Thyroid gland (tissue), 4 donors: ENCODE results near the gene LYRM1. TPM values are rescaled to one million over a fixed set of nuclear protein-coding genes. Genes with fewer than 3 reads are reported as not detected.

ENCODE experiments used
- DNase-seq, 2 donors: peaks; one replicate each; pipeline ENCODE4 v3.0.0-alpha.2; 2019
- H3K27ac ChIP-seq, 3 donors: fragments of 200-600 bp; sonication (generic); 1 replicate in 2 of 3; 2 replicates in 1 of 3; pipeline ENCODE4 v1.5.1; 2016 to 2019; ENCODE audit warnings: mild to moderate bottlenecking in 1 of 3, moderate library complexity in 1 of 3
- H3K27me3 ChIP-seq: fragments of 200-600 bp; sonication (generic); one replicate; pipeline ENCODE4 v1.5.1; 2019
- H3K36me3 ChIP-seq, 2 donors: fragments of 200-600 bp; sonication (generic); one replicate each; pipeline ENCODE4 v1.5.1; 2016 to 2019
- H3K4me1 ChIP-seq, 2 donors: fragments of 200-600 bp; sonication (generic); one replicate each; pipeline ENCODE4 v1.5.1; 2017 to 2019
- H3K4me3 ChIP-seq, 3 donors: fragments of 200-600 bp; sonication (generic); replicated peaks in 1 of 3; 1 replicate in 2 of 3; 2 replicates in 1 of 3; pipeline ENCODE4 v1.5.1; 2016; ENCODE audit warnings: mild to moderate bottlenecking in 1 of 3
- H3K9me3 ChIP-seq: fragments of 200-600 bp; sonication (generic); one replicate; pipeline ENCODE4 v1.5.1; 2017
- POLR2A ChIP-seq, 2 donors: fragments of 450-650 bp; IDR thresholded peaks; one replicate each; pipeline ENCODE4 v1.6.1; 2017; ENCODE audit warnings: antibody characterized with exemption in 2 of 2, mild to moderate bottlenecking in 2 of 2, moderate library complexity in 1 of 2
- WGBS, 2 donors: methylation state at CpG; one replicate each; pipeline ENCODE4 v1.1.5; 2017; 5-methylcytosine and 5-hydroxymethylcytosine counted together
- intact Hi-C: fragments of 100-400 bp; cut with DNase I; formaldehyde crosslinking; loops from one replicate; pipeline ENCODE4 v1.15.1; 2023
- total RNA-seq, 4 donors: library from RNA; depleted of rRNA; stranded (reverse); fragments of >200 nt; gene quantifications; one replicate each; pipeline ENCODE4 v1.2.3, GENCODE V29; 2016
- TF ChIP-seq, protein P1 (sequence below), 6 experiments: fragments of 200-600 bp in 3 of 6; fragments of 450-650 bp in 3 of 6; sonication (generic) in 3 of 6; IDR thresholded peaks; one replicate each; pipeline ENCODE4 v1.5.1; 2016 to 2019; ENCODE audit warnings: antibody characterized with exemption in 6 of 6, mild to moderate bottlenecking in 2 of 6, inconsistent platforms in 1 of 6, moderate library complexity in 1 of 6

The LYRM1 gene
- total RNA-seq, 4 donors from 2014 or later, result 32.8 to 43.7 (median 41.0) TPM

DNA sequence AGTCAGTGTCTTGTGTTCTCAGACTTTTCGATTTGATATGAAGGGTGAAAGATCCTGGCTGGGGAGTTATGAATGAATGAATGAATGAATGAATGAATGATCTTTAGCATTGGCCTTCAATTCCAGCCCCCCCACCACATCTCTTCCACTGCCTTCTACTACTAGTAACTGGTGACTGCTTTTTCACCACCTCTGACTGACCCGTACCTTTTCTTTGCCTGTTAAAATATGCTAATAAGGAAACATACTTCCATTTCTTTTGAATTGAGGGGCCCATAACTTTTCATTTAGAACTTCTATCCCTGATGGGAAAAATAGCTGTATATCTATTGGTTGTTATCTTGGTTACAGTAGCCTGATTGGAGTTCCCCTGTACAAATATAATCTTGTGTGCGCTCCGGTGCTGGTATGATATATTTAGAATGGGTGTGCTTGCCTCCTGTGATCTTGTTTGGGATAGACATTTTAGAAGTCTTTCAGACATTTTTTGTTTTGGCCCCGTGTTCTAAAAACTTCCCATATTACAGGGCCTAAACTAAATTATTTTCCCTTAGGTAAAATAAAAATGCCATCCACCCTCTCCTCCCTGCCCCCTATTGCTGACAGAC, 3.4 kb downstream of the LYRM1 start:
- H3K27ac ChIP-seq, result peak overlapping the region in 2 of 3 donors; percentile 46 to 56
- intact Hi-C loops, result loop anchor here (10.0 kb wide), 1 partner anchor 49 kb away; no protein-coding TSS in a partner anchor
- H3K9me3 ChIP-seq, result no peaks in the 10 kb centered on the region
- no peak for DNase-seq
- H3K4me3 ChIP-seq, result no peak overlapping the region
- peaks cover 23 to 58% of the 10 kb centered on the region in 2 donors for H3K4me1 ChIP-seq
- TF ChIP-seq POLR2A (IDR thresholded peaks at IDR 0.05), result no peak
- TF ChIP-seq, protein P1, sequence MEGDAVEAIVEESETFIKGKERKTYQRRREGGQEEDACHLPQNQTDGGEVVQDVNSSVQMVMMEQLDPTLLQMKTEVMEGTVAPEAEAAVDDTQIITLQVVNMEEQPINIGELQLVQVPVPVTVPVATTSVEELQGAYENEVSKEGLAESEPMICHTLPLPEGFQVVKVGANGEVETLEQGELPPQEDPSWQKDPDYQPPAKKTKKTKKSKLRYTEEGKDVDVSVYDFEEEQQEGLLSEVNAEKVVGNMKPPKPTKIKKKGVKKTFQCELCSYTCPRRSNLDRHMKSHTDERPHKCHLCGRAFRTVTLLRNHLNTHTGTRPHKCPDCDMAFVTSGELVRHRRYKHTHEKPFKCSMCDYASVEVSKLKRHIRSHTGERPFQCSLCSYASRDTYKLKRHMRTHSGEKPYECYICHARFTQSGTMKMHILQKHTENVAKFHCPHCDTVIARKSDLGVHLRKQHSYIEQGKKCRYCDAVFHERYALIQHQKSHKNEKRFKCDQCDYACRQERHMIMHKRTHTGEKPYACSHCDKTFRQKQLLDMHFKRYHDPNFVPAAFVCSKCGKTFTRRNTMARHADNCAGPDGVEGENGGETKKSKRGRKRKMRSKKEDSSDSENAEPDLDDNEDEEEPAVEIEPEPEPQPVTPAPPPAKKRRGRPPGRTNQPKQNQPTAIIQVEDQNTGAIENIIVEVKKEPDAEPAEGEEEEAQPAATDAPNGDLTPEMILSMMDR (IDR thresholded peaks at IDR 0.05), result no peak
- WGBS, 2 donors, result 74 to 76% methylated on average over 5 of the region's 5 CpGs
- H3K36me3 ChIP-seq, result no peaks in the 10 kb centered on the region
- no peaks in the 10 kb centered on the region for H3K27me3 ChIP-seq

DNA sequence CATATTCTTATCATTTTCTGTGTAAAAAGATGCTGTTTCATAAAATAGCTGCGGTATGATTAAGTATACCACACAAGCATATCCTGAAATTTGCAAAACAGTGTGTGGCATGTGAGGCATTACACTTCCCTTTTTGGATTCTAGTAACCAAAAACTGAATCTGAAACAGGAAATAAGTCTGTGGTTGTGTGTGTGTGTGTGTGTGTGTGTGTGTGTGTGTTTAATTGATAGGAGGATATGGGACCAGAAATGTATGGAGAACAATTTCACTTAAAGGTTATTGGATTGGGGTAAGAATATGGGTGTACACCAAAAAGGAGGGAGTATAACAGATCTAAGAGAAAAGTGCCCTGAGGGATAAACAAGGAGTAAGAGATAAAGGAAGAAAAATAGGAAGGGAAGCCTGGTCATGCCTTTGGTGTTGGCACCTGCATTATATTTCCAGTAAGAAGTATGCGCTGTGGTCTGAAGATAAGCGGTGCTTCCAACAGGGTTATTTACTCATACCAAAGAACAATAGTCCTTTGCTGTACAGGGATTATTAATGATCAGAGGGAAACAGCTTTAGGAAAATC, 4.0 kb downstream of the LYRM1 start:
- no peaks in the 10 kb centered on the region for H3K27me3 ChIP-seq
- no peak for DNase-seq
- H3K36me3 ChIP-seq, result no peaks in the 10 kb centered on the region
- 53 to 63% methylated on average over 3 of the region's 3 CpGs for WGBS, 2 donors
- intact Hi-C loops, result loop anchor here (10.0 kb wide), 1 partner anchor 50 kb away; no protein-coding TSS in a partner anchor
- H3K4me3 ChIP-seq, result no peak overlapping the region
- TF ChIP-seq POLR2A (IDR thresholded peaks at IDR 0.05), result no peak
- TF ChIP-seq, protein P1 (IDR thresholded peaks at IDR 0.05), result no peak
- H3K4me1 ChIP-seq, result peaks cover 23 to 53% of the 10 kb centered on the region in 2 donors
- no peaks in the 10 kb centered on the region for H3K9me3 ChIP-seq
- H3K27ac ChIP-seq, result peak overlapping the region in 2 of 3 donors; percentile 46 to 64

DNA sequence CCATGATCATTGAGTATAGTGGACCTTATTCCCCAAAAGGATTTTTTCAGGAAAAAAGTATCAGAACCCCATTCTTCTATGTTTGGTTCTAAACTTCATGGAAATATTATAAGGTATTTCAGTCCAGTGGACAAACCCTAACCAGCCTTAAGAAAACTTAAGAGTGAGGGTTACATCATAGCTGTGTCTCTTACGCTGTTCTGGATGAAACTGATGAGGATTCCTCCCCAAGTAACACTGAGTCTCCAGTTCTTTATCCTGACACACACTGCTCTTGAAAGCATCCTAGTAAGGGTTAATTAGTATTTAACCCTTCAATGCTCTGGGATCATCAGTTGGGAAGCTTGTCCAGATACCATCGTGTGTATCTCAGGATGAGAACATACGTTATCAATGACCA, 5.0 kb downstream of the LYRM1 start:
- intact Hi-C loops, result loop anchor here (10.0 kb wide), 1 partner anchor 51 kb away; no protein-coding TSS in a partner anchor
- H3K27ac ChIP-seq, result peak overlapping the region in 2 of 3 donors; percentile 50 to 64
- no peaks in the 10 kb centered on the region for H3K27me3 ChIP-seq
- TF ChIP-seq, protein P1 (IDR thresholded peaks at IDR 0.05), result no peak
- TF ChIP-seq POLR2A (IDR thresholded peaks at IDR 0.05), result no peak
- no peak for DNase-seq
- H3K4me3 ChIP-seq, result no peak overlapping the region
- no peaks in the 10 kb centered on the region for H3K36me3 ChIP-seq
- 77 to 83% methylated on average over 3 of the region's 3 CpGs for WGBS, 2 donors
- peaks cover 23 to 54% of the 10 kb centered on the region in 2 donors for H3K4me1 ChIP-seq
- no peaks in the 10 kb centered on the region for H3K9me3 ChIP-seq

DNA sequence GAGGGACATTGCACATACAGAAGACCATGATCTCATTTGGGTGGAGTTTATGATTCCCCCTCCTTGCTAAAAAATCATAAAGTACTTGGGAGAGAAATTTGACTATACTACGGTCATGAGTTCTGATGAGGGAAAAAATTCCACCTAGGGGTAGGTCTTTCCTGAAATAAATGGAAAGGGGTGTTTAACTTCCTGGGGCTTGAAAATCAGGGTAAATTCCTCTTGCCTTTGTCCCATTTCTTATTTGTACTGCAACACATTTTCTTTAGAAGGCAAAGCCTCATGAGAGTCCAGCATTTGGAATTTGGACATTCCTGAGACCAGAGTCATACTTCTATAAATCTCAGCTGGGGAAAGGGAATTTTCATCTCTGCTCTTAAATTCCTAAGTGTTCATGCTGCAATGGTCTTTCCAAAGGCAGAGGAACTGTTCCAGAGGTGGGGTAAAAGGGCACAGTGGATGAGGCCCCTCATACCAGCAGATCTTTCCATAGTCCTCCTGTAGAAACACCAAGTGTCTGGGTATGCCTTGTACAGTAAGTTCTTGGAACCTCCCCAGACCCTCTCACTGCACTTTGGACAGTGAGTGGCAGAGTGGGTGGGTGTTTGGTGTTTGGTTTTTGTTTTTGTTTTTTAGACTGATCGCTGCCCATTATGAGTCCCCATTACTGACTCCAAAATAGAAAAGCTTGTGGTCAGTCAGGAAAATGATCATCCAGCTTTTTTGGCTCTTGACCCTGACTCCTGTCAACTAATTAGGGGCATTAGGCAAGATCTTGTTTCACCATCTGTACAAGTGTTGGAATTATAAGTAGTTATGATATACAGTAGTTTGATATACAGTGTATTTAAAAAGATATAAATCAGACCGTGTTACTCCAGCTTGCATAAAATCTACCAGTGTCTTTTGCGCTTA, 6.0 kb downstream of the LYRM1 start:
- Histone ChIP-seq H3K4me3 (no peak overlapping the region), H3K36me3 (no peaks in the 10 kb centered on the region), H3K4me1 (peaks cover 19 to 63% of the 10 kb centered on the region in 2 donors), H3K9me3 (no peaks in the 10 kb centered on the region), H3K27me3 (no peaks in the 10 kb centered on the region), H3K27ac (peak overlapping the region; percentile 21 to 64 (median 50))
- DNase-seq, result no peak
- intact Hi-C loops, result loop anchor here (10.0 kb wide), 1 partner anchor 52 kb away; no protein-coding TSS in a partner anchor
- no peak for TF ChIP-seq POLR2A (IDR thresholded peaks at IDR 0.05)
- TF ChIP-seq, protein P1 (IDR thresholded peaks at IDR 0.05), result no peak
- WGBS, 2 donors, result 76 to 86% methylated on average over 4 of the region's 4 CpGs
